ENCODE measurements around the gene HNRNPCL1.
"Not testable (repeated sequence)": the region's sequence is repeated elsewhere in the genome, so short reads cannot be mapped to it uniquely, and the experiment has no call there.

Gene HNRNPCL1

DNA sequence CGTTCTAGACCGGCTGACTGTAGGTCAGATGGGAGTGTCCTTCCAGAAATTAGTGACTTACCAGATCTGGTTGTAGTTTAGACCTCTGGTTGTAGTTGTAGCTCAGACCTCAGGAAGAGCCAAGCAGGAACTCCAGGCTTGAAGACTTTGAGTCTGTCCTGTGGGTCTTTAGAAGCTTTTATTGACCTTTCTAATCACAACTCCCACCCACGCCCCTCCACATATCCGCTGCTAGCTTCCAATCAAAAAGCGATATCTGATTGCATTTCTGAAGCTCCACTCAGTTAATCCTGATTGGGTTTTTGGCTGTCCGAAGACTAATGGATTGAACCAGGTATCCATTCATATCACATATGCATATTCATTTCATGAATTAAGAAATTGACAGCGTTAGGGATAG lies at the start of gene HNRNPCL1:
Gene HNRNPCL1 (minus strand): TSS at position 101 of the 400 bp plus-strand sequence. CDS start 431 bp downstream, outside the sequence.
- not testable (repeated sequence) for DNase-seq

DNA sequence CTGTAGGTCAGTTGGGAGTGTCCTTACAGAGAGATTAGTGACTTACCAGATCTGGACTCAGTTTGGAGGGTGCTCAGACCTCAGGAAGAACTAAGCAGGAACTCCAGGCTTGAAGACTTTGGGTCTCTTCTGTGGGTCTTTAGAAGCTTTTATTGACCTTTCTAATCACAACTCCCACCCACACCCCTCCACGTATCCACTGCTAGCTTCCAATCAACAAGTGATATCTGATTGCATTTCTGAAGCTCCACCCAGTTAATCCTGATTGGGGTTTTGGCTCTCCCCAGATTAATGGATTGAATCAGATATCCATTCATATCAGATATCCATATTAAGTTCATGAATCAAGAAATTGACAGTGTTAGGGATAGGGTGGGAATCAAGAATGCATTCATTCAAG lies 49.6 kb upstream of the HNRNPCL1 start, which contains the start of gene PRAMEF10:
Gene PRAMEF10 (minus strand): TSS at position 101 of the 400 bp plus-strand sequence. CDS start 2,423 bp downstream, outside the sequence.
- DNase-seq, result not testable (repeated sequence)

DNA sequence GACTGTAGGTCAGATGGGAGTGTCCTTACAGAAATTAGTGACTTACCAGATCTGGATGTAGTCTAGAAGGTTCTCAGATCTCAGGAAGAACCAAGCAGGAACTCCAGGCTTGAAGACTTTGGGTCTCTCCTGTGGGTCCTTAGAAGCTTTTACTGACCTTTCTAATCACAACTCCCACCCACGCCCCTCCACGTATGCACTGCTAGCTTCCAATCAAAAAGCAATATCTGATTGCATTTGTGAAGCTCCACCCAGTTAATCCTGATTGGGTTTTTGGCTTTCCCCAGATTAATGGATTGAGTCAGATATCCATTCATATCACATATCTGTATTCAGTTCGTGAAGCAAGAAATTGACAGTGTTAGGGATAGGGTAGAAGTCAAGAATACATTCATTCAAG lies 37.6 kb upstream of the HNRNPCL1 start, which contains the start of gene PRAMEF4:
Gene PRAMEF4 (minus strand): TSS at position 101 of the 400 bp plus-strand sequence. CDS start 2,807 bp downstream, outside the sequence.
- not testable (repeated sequence) for DNase-seq

- not testable (repeated sequence) for DNase-seq
These were observed 29.9 kb upstream of the HNRNPCL1 start for GRCh38 chr1:12878453-12878852.

GRCh38 chr1:12863131-12863880 lies 14.8 kb upstream of the HNRNPCL1 start:
- not testable (repeated sequence) for DNase-seq

GRCh38 chr1:12856786-12857185 lies 8.3 kb upstream of the HNRNPCL1 start, which contains the start of gene PRAMEF2:
TSS of gene PRAMEF2 (plus strand) at chr1:12857086. CDS start at chr1:12859010, 1,924 bp downstream.
- DNase-seq, result not testable (repeated sequence)

GRCh38 chr1:12851779-12852178 lies 3.3 kb upstream of the HNRNPCL1 start:
- no peak for DNase-seq

DNA sequence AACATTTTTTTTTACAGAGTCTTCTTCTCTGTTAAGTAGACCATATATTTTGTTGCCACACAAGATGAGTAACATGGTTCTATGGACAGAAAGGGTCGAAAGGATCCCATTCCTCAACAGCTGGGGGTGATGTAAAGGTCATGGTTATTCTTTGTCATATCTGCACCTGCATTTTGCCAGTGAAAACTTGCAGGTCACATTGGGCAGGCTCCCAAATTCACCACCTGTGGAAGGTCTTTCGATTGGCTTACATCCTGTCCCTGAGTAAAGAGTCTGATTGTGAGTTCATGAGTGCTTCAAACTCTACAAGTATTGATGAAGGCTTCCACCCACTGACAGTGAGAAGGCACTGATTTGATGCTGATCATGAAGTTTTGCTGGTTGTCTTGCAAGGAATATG lies 15.3 kb downstream of the HNRNPCL1 start:
- not testable (repeated sequence) for DNase-seq

GRCh38 chr1:12831310-12831709 lies 17.2 kb downstream of the HNRNPCL1 start, which contains the start of gene PRAMEF11:
TSS of gene PRAMEF11 (minus strand) at chr1:12831410. CDS start at chr1:12828789, 2,621 bp downstream.
- DNase-seq, result not testable (repeated sequence)

DNA sequence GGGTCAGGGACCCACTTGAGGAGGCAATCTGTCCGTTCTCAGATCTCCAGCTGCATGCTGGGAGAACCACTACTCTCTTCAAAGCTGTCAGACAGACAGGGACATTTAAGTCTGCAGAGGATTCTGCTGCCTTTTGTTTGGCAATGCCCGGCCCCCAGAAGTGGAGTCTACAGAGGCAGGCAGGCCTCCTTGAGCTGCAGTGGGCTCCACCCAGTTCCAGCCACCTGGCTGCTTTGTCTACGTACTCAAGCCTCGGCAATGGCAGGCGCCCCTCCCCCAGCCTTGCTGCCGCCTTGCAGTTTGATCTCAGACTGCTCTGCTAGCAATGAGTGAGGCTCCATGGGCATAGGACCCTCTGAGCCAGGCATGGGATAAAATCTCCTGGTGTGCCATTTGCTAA lies 29.5 kb downstream of the HNRNPCL1 start:
- not testable (repeated sequence) for DNase-seq

GRCh38 chr1:12811409-12811784 lies 37.1 kb downstream of the HNRNPCL1 start:
- DNase-seq, result no peak

DNA sequence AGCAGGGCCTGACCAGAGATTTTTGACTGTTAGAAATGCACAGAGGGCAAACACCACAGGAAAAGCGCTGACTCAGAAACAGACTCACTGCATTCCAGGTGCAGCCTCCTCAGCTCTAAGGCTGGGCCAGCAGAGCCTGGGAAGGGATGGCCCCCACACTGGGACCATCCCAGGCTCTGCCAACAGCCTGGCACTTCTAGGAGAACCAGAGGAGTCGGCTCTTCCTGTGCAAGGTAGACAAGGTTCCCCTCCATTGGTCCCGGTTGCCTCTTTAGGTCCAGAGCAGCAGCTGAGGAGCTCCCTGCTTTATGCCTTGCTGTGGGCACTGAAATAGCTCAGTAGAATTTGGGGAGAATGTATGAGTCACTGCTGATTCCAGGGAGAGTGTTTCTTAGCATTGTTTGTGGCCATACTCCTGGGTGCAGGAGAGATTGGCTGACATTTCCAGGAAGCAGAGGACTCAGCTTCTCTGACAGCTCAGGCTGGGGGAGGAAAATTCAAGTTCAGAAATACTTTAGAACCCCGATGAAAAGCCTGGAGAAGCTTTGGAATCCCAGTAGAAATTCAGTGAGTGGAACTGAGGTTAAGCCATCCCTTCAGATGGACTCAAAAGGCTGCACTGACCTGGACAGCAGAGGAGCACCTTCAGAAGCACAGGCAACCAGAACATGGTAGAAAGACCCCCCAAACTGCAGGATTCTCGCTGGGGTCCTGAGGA lies 37.7 kb downstream of the HNRNPCL1 start:
- DNase-seq, result no peak

- no peak for DNase-seq
These were observed 38.6 kb downstream of the HNRNPCL1 start for GRCh38 chr1:12809933-12810332.

DNA sequence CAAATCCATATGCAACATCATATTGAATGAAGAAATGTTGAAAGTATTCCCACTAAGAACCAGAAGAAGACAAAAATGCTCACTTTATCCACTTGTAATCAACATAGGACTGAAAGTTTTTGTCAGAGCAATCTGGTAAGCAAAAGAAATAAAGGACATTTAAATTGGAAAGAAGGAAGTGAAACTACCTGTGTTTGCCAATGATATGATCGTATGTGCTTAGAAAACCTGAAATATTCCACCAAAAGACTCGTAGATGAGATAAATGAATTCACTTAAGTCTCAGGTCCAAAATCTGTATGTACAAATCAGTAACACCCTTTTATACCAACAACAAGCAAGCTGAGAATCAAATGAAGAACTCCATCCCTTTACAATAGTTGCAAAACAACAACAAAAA lies 48.8 kb downstream of the HNRNPCL1 start:
- DNase-seq, result no peak

- no peak for DNase-seq
These were observed 49.6 kb downstream of the HNRNPCL1 start for GRCh38 chr1:12798911-12799310.

All from NCI-H1092 treated with DMSO at 0.1 percent for 48 hours (cell line).